GM12878 (cell line): ENCODE measurements around the gene ABHD13. TPM values are rescaled to one million over a fixed set of nuclear protein-coding genes. Genes with fewer than 3 reads are reported as not detected.

Source experiments
- ATAC-seq: fragments of 200-7000 bp; cut with Tn5 transposase; 3 replicates; pipeline ENCODE4 v1.9.1; 2020; ENCODE audit warnings: mild to moderate bottlenecking, moderate library complexity
- BruUV-seq: library from RNA; stranded (reverse); fragments of 400-500 nt; replicated peaks from 2 replicates; lab custom pipeline; 2021; lab: Mats Ljungman, UMichigan
- CTCF ChIA-PET: fragments of 300-600 bp; sonication (Branson Sonifier 250); formaldehyde crosslinking; extraction: SDS; loops from one replicate; lab custom pipeline; 2021; ENCODE audit warnings: inconsistent platforms; lab: Yijun Ruan, JAX
- POLR2A ChIA-PET: fragments of 350-600 bp; formaldehyde crosslinking; extraction: SDS; loops from one replicate; lab custom pipeline; 2021; ENCODE audit warnings: inconsistent platforms; lab: Charles Lee
- RAD21 ChIA-PET: fragments of 300-600 bp; sonication (Branson Sonifier 250); formaldehyde crosslinking; loops from one replicate; lab custom pipeline; 2023; ENCODE audit warnings: antibody characterized with exemption; ENCODE audit not compliant: unreplicated experiment; lab: Charles Lee
- SMC1A ChIA-PET: fragments of 300-600 bp; sonication (Branson Sonifier 250); formaldehyde crosslinking; loops from one replicate; lab custom pipeline; 2023; ENCODE audit not compliant: unreplicated experiment, uncharacterized antibody; lab: Charles Lee
- DNase-seq: peaks from one replicate; pipeline ENCODE4 v3.0.0-alpha.2; 2011; ENCODE audit warnings: low read depth, low spot score
- FAIRE-seq: peaks from 3 replicates; lab custom pipeline; 2011; peaks lifted over from hg19 to GRCh38; lab: Jason Lieb, UNC
- H2AFZ ChIP-seq: 2 replicates; pipeline ENCODE4 v1.6.0; 2011; ENCODE audit warnings: low read depth, low read length, control low read depth; ENCODE audit not compliant: control insufficient read depth
- H3K27ac ChIP-seq: 2 replicates; pipeline ENCODE4 v1.5.1; 2011; ENCODE audit warnings: control low read depth; ENCODE audit not compliant: control insufficient read depth, insufficient read depth
- H3K27me3 ChIP-seq, 2 experiments: replicated peaks in 1 of 2; 2 replicates each; pipeline versions ENCODE4 v1.6.0 to v1.6.1; 2011; ENCODE audit warnings: low read length in 1 of 2; ENCODE audit not compliant: control insufficient read depth in 2 of 2, insufficient read depth in 2 of 2
- H3K36me3 ChIP-seq, 2 experiments: 2 replicates each; pipeline ENCODE4 v1.5.1; 2011; ENCODE audit warnings: low read length in 1 of 2; ENCODE audit not compliant: control insufficient read depth in 2 of 2, insufficient read depth in 2 of 2
- H3K4me1 ChIP-seq: 2 replicates; pipeline ENCODE4 v1.6.1; 2011; ENCODE audit warnings: mild to moderate bottlenecking, low read length, moderate library complexity, mixed read lengths; ENCODE audit not compliant: control insufficient read depth, insufficient read depth
- H3K4me2 ChIP-seq: 2 replicates; pipeline ENCODE4 v1.6.0; 2011; ENCODE audit warnings: control low read depth; ENCODE audit not compliant: control insufficient read depth, insufficient read depth
- H3K4me3 ChIP-seq: fragments of 200-600 bp; sonication (generic); 2 replicates; pipeline ENCODE4 v1.5.1; 2016
- H3K79me2 ChIP-seq: 2 replicates; pipeline ENCODE4 v1.6.0; 2011; ENCODE audit warnings: low read length; ENCODE audit not compliant: control insufficient read depth, insufficient read depth
- H3K9ac ChIP-seq: 2 replicates; pipeline ENCODE4 v1.8.0; 2011; ENCODE audit warnings: low read length, control low read depth, mixed read lengths; ENCODE audit not compliant: control insufficient read depth, insufficient read depth
- H3K9me3 ChIP-seq: replicated peaks from 3 replicates; pipeline ENCODE4 v1.5.1; 2011; ENCODE audit warnings: mild to moderate bottlenecking, low read length; ENCODE audit not compliant: control insufficient read depth, insufficient read depth
- H4K20me1 ChIP-seq: 2 replicates; pipeline ENCODE4 v1.6.0; 2011; ENCODE audit not compliant: control insufficient read depth, insufficient read depth
- BCL11A ChIP-seq: IDR thresholded peaks from 2 replicates; pipeline ENCODE4 v1.6.1; 2011; ENCODE audit warnings: low read depth, low read length
- EZH2 ChIP-seq: IDR thresholded peaks from 2 replicates; pipeline ENCODE4 v1.6.1; 2012; ENCODE audit warnings: low read depth, mild to moderate bottlenecking, control low read depth, inconsistent platforms, low read length, borderline replicate concordance; ENCODE audit not compliant: control insufficient read depth
- KAT2A ChIP-seq: conservative IDR thresholded peaks from 2 replicates; pipeline ENCODE4 v1.6.1; 2011; ENCODE audit warnings: low read depth, low read length; ENCODE audit not compliant: control insufficient read depth
- LARP7 ChIP-seq: fragments of 450-650 bp; IDR thresholded peaks from 2 replicates; pipeline ENCODE4 v1.6.1; 2017; ENCODE audit warnings: mild to moderate bottlenecking
- MYC ChIP-seq: IDR thresholded peaks from 2 replicates; pipeline ENCODE4 v1.6.1; 2011; ENCODE audit warnings: mild to moderate bottlenecking, low read length, moderate library complexity, inconsistent platforms; ENCODE audit not compliant: insufficient read depth, insufficient replicate concordance, insufficient read length, severe bottlenecking
- SMC3 ChIP-seq: IDR thresholded peaks from 2 replicates; pipeline ENCODE4 v1.6.1; 2011; ENCODE audit warnings: low read length, improper control_type of control experiment, borderline replicate concordance
- TCF7 ChIP-seq: IDR thresholded peaks from 2 replicates; pipeline ENCODE4 v1.6.1; 2014; ENCODE audit warnings: antibody characterized with exemption, borderline replicate concordance
- YBX1 ChIP-seq: fragments of 450-650 bp; IDR thresholded peaks from 2 replicates; pipeline ENCODE4 v1.6.1; 2016; ENCODE audit warnings: antibody characterized with exemption
- ZNF207 ChIP-seq: fragments of 450-650 bp; IDR thresholded peaks from 2 replicates; pipeline ENCODE4 v1.6.1; 2014; ENCODE audit warnings: antibody characterized with exemption, mild to moderate bottlenecking, borderline replicate concordance
- in situ Hi-C: fragments of 300-500 bp; cut with MboI; formaldehyde crosslinking; loops from 9 replicates; pipeline ENCODE4 v1.14.3; 2018; ENCODE audit warnings: mixed read lengths
- intact Hi-C: fragments of 100-400 bp; cut with micrococcal nuclease; formaldehyde crosslinking; loops from one replicate; pipeline ENCODE4 v1.14.2; 2022; ENCODE audit not compliant: unreplicated experiment
- polyA plus RNA-seq, 11 experiments: library from polyadenylated mRNA; depleted of rRNA in 4 of 11; unstranded in 6 of 11; stranded (reverse) in 5 of 11; fragments of >200 nt; fragmentation: Nextera tagmentation in 4 of 11; fragmentation: Illumina TruSeq in 1 of 11; extraction: Ambion mirVana in 4 of 11; extraction: Trizol in 1 of 11; gene quantifications; 1 replicate in 1 of 11; 2 replicates in 10 of 11; pipeline versions ENCODE4 v1.2.1 to v1.2.3, GENCODE V29; 2011 to 2016; ENCODE audit warnings: inconsistent platforms in 2 of 11, missing spikeins in 2 of 11, low read depth in 1 of 11
- total RNA-seq, 4 experiments: library from RNA; depleted of rRNA in 3 of 4; stranded (reverse); fragments of >200 nt in 3 of 4; fragmentation: Illumina TruSeq in 1 of 4; extraction: Trizol in 1 of 4; gene quantifications; 2 replicates each; pipeline versions ENCODE4 v1.2.1 to v1.2.3, GENCODE V29; 2013 to 2021
- TF ChIP-seq, protein P1 (sequence below): IDR thresholded peaks from 2 replicates; pipeline ENCODE4 v1.6.1; 2011; ENCODE audit warnings: borderline replicate concordance, low read depth, mild to moderate bottlenecking, moderate library complexity, mixed read lengths, low read length; ENCODE audit not compliant: insufficient read depth; ENCODE audit errors: extremely low read length
- TF ChIP-seq, protein P2 (sequence below): fragments of 450-650 bp; IDR thresholded peaks from 2 replicates; pipeline ENCODE4 v1.6.1; 2017; ENCODE audit warnings: mild to moderate bottlenecking, moderate library complexity

ABHD13 gene
- total and polyA plus RNA-seq, 10 of the 15 experiments (the other 5 are each of a cell fraction or from before 2014, with no cell fraction given), result 3.2 to 10.7 (median 6.5) TPM

DNA sequence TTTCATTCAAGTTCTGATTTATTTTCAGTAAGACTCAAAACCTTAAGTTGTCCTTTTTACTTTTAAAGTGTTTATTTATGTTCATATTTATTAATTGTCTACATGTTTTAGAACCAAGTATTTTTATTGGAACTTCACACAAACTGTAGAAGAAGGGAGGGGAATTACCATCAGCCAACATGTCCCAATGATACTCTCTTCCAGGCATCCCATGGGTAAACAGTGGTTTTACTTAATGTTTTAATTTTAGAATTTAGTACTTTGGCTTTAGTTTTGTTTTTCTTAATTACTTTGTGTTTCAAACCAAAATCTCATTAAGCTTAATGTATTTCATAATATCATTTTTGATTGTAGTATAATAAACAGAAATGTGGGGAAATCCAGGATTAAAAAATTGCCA is 56.5 kb downstream of the ABHD13 start:
- ATAC-seq, result no peak
- Histone ChIP-seq H3K9me3 (no peaks in the 10 kb centered on the region), H3K79me2 (peaks cover 1% of the 10 kb centered on the region), H3K27ac (no peak overlapping the region), H3K4me2 (no peak overlapping the region), H4K20me1 (no peaks in the 10 kb centered on the region), H3K4me1 (no peaks in the 10 kb centered on the region), H3K27me3 (no peaks in the 10 kb centered on the region), H3K36me3 (no peaks in the 10 kb centered on the region), H3K4me3 (no peak overlapping the region), H3K9ac (no peak overlapping the region), H2AFZ (no peak overlapping the region)
- no TSS peak for BruUV-seq
- CTCF ChIA-PET, result no interaction called here
- TF ChIP-seq MYC (no peak), TCF7 (no peak), BCL11A (no peak), YBX1 (no peak), LARP7 (no peak), EZH2 (no peak), SMC3 (no peak), KAT2A (no peak), ZNF207 (no peak)
- TF ChIP-seq, protein P1, sequence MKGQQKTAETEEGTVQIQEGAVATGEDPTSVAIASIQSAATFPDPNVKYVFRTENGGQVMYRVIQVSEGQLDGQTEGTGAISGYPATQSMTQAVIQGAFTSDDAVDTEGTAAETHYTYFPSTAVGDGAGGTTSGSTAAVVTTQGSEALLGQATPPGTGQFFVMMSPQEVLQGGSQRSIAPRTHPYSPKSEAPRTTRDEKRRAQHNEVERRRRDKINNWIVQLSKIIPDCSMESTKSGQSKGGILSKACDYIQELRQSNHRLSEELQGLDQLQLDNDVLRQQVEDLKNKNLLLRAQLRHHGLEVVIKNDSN, result no peak
- TF ChIP-seq, protein P2, sequence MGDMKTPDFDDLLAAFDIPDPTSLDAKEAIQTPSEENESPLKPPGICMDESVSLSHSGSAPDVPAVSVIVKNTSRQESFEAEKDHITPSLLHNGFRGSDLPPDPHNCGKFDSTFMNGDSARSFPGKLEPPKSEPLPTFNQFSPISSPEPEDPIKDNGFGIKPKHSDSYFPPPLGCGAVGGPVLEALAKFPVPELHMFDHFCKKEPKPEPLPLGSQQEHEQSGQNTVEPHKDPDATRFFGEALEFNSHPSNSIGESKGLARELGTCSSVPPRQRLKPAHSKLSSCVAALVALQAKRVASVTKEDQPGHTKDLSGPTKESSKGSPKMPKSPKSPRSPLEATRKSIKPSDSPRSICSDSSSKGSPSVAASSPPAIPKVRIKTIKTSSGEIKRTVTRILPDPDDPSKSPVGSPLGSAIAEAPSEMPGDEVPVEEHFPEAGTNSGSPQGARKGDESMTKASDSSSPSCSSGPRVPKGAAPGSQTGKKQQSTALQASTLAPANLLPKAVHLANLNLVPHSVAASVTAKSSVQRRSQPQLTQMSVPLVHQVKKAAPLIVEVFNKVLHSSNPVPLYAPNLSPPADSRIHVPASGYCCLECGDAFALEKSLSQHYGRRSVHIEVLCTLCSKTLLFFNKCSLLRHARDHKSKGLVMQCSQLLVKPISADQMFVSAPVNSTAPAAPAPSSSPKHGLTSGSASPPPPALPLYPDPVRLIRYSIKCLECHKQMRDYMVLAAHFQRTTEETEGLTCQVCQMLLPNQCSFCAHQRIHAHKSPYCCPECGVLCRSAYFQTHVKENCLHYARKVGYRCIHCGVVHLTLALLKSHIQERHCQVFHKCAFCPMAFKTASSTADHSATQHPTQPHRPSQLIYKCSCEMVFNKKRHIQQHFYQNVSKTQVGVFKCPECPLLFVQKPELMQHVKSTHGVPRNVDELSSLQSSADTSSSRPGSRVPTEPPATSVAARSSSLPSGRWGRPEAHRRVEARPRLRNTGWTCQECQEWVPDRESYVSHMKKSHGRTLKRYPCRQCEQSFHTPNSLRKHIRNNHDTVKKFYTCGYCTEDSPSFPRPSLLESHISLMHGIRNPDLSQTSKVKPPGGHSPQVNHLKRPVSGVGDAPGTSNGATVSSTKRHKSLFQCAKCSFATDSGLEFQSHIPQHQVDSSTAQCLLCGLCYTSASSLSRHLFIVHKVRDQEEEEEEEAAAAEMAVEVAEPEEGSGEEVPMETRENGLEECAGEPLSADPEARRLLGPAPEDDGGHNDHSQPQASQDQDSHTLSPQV, result no peak
- RAD21 ChIA-PET, result interaction anchor here (0.6 kb wide), 1 partner anchor 307 kb away, joined by 3 read pairs; no protein-coding TSS in a partner anchor
- no peak for DNase-seq
- SMC1A ChIA-PET, result interaction anchor here (0.7 to 1.8 kb wide), 5 partner anchors 9 to 50 kb away, joined by 3 to 5 read pairs (median 3); no protein-coding TSS in a partner anchor
- intact Hi-C loops (no loop called here), in situ Hi-C loops (no loop called here)
- FAIRE-seq, result no peak
- POLR2A ChIA-PET, result no interaction called here
